Vagina (tissue), 2 donors: ENCODE data around the gene OBSL1. TPM values are rescaled to one million over a fixed set of nuclear protein-coding genes. Genes with fewer than 3 reads are reported as not detected.

ENCODE experiments used
- DNase-seq, 2 donors: peaks; one replicate each; pipeline ENCODE4 v3.0.0-alpha.2; 2017; ENCODE audit errors: extremely low spot score in 2 of 2
- H3K27ac ChIP-seq: fragments of 200-600 bp; sonication (generic); one replicate; pipeline ENCODE4 v1.5.1; 2019
- H3K27me3 ChIP-seq: fragments of 200-600 bp; sonication (generic); one replicate; pipeline ENCODE4 v1.5.1; 2019
- H3K36me3 ChIP-seq, 2 donors: fragments of 200-600 bp; sonication (generic); one replicate each; pipeline ENCODE4 v1.5.1; 2017 to 2019
- H3K4me1 ChIP-seq: fragments of 200-600 bp; sonication (generic); one replicate; pipeline ENCODE4 v1.5.1; 2019
- H3K4me3 ChIP-seq, 2 donors: fragments of 200-600 bp; sonication (generic); 1 replicate in 1 of 2; 2 replicates in 1 of 2; pipeline ENCODE4 v1.5.1; 2016 to 2019
- H3K9me3 ChIP-seq: fragments of 200-600 bp; sonication (generic); one replicate; pipeline ENCODE4 v1.5.1; 2019
- CTCF ChIP-seq, 3 experiments: fragments of 450-650 bp in 2 of 3; fragments of 200-600 bp in 1 of 3; sonication (generic) in 1 of 3; IDR thresholded peaks; one replicate each; pipeline ENCODE4 v1.5.1; 2017 to 2019; ENCODE audit warnings: antibody characterized with exemption in 3 of 3, mild to moderate bottlenecking in 2 of 3, moderate library complexity in 2 of 3
- POLR2A ChIP-seq, 2 donors: fragments of 450-650 bp; IDR thresholded peaks; one replicate each; pipeline ENCODE4 v1.6.1; 2017; ENCODE audit warnings: antibody characterized with exemption in 2 of 2, mild to moderate bottlenecking in 2 of 2, moderate library complexity in 2 of 2
- POLR2AphosphoS5 ChIP-seq, 2 donors: sonication (generic); formaldehyde crosslinking; IDR thresholded peaks; one replicate each; pipeline ENCODE4 v1.9.0; 2017; ENCODE audit warnings: antibody characterized with exemption in 2 of 2, mild to moderate bottlenecking in 2 of 2, low read depth in 1 of 2; ENCODE audit not compliant: insufficient read depth in 1 of 2
- intact Hi-C: fragments of 100-400 bp; cut with DNase I; formaldehyde crosslinking; loops from one replicate; pipeline ENCODE4 v1.15.1; 2023
- total RNA-seq: library from RNA; depleted of rRNA; stranded (reverse); fragments of >200 nt; gene quantifications from one replicate; pipeline ENCODE4 v1.2.3, GENCODE V29; 2016

The OBSL1 gene
- total RNA-seq, 1 donor from 2014 or later, result 53.0 TPM

- peak overlapping the region in 1 of 2 donors; percentile 41 for H3K4me3 ChIP-seq
- no peak for DNase-seq
- no peaks in the 10 kb centered on the region for H3K9me3 ChIP-seq
- peaks cover 0 to 27% of the 10 kb centered on the region in 2 donors for H3K36me3 ChIP-seq
- TF ChIP-seq CTCF (IDR thresholded peaks at IDR 0.05), result no peak
- no peak for TF ChIP-seq POLR2A (IDR thresholded peaks at IDR 0.05)
- TF ChIP-seq POLR2AphosphoS5 (IDR thresholded peaks at IDR 0.05; ENCODE audit: insufficient read depth in 1 of 2, low read depth in 1 of 2), result no peak
- intact Hi-C loops, result no loop called here
- H3K27me3 ChIP-seq, result no peaks in the 10 kb centered on the region
- peak overlapping the region; percentile 24 for H3K27ac ChIP-seq
- peaks cover 23% of the 10 kb centered on the region for H3K4me1 ChIP-seq
Observed at GRCh38 chr2:219508971-219509779, 62.2 kb downstream of the OBSL1 start.

GRCh38 chr2:219508444-219508734 is 63.0 kb downstream of the OBSL1 start:
- intact Hi-C loops, result no loop called here
- TF ChIP-seq CTCF (IDR thresholded peaks at IDR 0.05) (no peak), POLR2A (IDR thresholded peaks at IDR 0.05) (no peak), POLR2AphosphoS5 (IDR thresholded peaks at IDR 0.05; ENCODE audit: insufficient read depth in 1 of 2, low read depth in 1 of 2) (no peak)
- DNase-seq, result no peak
- H3K4me1 ChIP-seq, result peaks cover 21% of the 10 kb centered on the region
- H3K9me3 ChIP-seq, result no peaks in the 10 kb centered on the region
- H3K4me3 ChIP-seq, result no peak overlapping the region
- H3K27ac ChIP-seq, result no peak overlapping the region
- no peaks in the 10 kb centered on the region for H3K27me3 ChIP-seq
- peaks cover 0 to 32% of the 10 kb centered on the region in 2 donors for H3K36me3 ChIP-seq

GRCh38 chr2:219507581-219508443 is 63.5 kb downstream of the OBSL1 start:
- DNase-seq, result no peak
- no peak for TF ChIP-seq POLR2A (IDR thresholded peaks at IDR 0.05)
- H3K27me3 ChIP-seq, result no peaks in the 10 kb centered on the region
- H3K9me3 ChIP-seq, result no peaks in the 10 kb centered on the region
- H3K4me3 ChIP-seq, result no peak overlapping the region
- H3K36me3 ChIP-seq, result peaks cover 0 to 35% of the 10 kb centered on the region in 2 donors
- no peak overlapping the region for H3K27ac ChIP-seq
- intact Hi-C loops, result no loop called here
- peaks cover 21% of the 10 kb centered on the region for H3K4me1 ChIP-seq

GRCh38 chr2:219506802-219507526 is 64.4 kb downstream of the OBSL1 start:
- DNase-seq, result no peak
- H3K9me3 ChIP-seq, result no peaks in the 10 kb centered on the region
- no peak overlapping the region for H3K4me3 ChIP-seq
- TF ChIP-seq POLR2AphosphoS5 (IDR thresholded peaks at IDR 0.05; ENCODE audit: insufficient read depth in 1 of 2, low read depth in 1 of 2) (no peak), POLR2A (IDR thresholded peaks at IDR 0.05) (no peak), CTCF (IDR thresholded peaks at IDR 0.05) (no peak)
- no peaks in the 10 kb centered on the region for H3K27me3 ChIP-seq
- peaks cover 21% of the 10 kb centered on the region for H3K4me1 ChIP-seq
- no peak overlapping the region for H3K27ac ChIP-seq
- H3K36me3 ChIP-seq, result peaks cover 0 to 35% of the 10 kb centered on the region in 2 donors
- intact Hi-C loops, result no loop called here

GRCh38 chr2:219506153-219506801 is 65.1 kb downstream of the OBSL1 start:
- no peak overlapping the region for H3K4me3 ChIP-seq
- peaks cover 0 to 35% of the 10 kb centered on the region in 2 donors for H3K36me3 ChIP-seq
- no peak for DNase-seq
- no peaks in the 10 kb centered on the region for H3K27me3 ChIP-seq
- no peaks in the 10 kb centered on the region for H3K9me3 ChIP-seq
- H3K4me1 ChIP-seq, result peaks cover 26% of the 10 kb centered on the region
- TF ChIP-seq CTCF (IDR thresholded peaks at IDR 0.05), result no peak
- TF ChIP-seq POLR2AphosphoS5 (IDR thresholded peaks at IDR 0.05; ENCODE audit: insufficient read depth in 1 of 2, low read depth in 1 of 2), result no peak
- no peak for TF ChIP-seq POLR2A (IDR thresholded peaks at IDR 0.05)
- intact Hi-C loops, result no loop called here
- H3K27ac ChIP-seq, result no peak overlapping the region
